ENCODE data around the gene UQCC3. TPM values are rescaled to one million over a fixed set of nuclear protein-coding genes. Genes with fewer than 3 reads are reported as not detected.

The UQCC3 gene, protein sequence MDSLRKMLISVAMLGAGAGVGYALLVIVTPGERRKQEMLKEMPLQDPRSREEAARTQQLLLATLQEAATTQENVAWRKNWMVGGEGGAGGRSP
- 1 to 10 TPM; 2.3 to 7.3 TPM for total RNA-seq

DNA sequence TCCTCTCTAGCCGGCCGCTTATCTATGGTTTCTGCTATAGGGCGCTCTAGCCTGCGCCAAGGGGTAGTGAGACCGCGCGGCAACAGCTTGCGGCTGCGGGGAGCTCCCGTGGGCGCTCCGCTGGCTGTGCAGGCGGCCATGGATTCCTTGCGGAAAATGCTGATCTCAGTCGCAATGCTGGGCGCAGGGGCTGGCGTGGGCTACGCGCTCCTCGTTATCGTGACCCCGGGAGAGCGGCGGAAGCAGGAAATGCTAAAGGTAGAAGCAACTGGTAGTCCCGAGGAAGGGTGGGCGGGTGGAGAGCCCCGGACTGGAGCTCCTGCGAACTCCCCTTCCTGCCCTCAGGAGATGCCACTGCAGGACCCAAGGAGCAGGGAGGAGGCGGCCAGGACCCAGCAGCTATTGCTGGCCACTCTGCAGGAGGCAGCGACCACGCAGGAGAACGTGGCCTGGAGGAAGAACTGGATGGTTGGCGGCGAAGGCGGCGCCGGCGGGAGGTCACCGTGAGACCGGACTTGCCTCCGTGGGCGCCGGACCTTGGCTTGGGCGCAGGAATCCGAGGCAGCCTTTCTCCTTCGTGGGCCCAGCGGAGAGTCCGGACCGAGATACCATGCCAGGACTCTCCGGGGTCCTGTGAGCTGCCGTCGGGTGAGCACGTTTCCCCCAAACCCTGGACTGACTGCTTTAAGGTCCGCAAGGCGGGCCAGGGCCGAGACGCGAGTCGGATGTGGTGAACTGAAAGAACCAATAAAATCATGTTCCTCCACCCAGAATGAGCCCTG is at the start of gene UQCC3, which contains the start of gene LBHD1:
Gene UQCC3, plus strand, starts transcription at position 66 of the 782 bp plus-strand sequence. Its CDS starts 73 bp downstream, at position 139.
Gene LBHD1, minus strand, starts transcription at position 660 of the 782 bp plus-strand sequence. CDS start 2,236 bp downstream, outside the sequence.
- Histone ChIP-seq H3K4me3 (peak within 1 kb of the TSS; percentile 87), H3K27me3 (replicated peaks; ENCODE audit: insufficient read depth) (no peaks in the 10 kb centered on the region), H3K36me3 (peaks cover 22% of the 10 kb centered on the region), H3K4me1 (ENCODE audit: control insufficient read depth in 1 of 2, low read depth in 2 of 2) (peaks cover 26 to 39% of the 10 kb centered on the region in 2 donors), H3K27ac (peak within 1 kb of the TSS; percentile 72 to 81), H3K9me3 (no peaks in the 10 kb centered on the region)
- TF ChIP-seq, protein P1, sequence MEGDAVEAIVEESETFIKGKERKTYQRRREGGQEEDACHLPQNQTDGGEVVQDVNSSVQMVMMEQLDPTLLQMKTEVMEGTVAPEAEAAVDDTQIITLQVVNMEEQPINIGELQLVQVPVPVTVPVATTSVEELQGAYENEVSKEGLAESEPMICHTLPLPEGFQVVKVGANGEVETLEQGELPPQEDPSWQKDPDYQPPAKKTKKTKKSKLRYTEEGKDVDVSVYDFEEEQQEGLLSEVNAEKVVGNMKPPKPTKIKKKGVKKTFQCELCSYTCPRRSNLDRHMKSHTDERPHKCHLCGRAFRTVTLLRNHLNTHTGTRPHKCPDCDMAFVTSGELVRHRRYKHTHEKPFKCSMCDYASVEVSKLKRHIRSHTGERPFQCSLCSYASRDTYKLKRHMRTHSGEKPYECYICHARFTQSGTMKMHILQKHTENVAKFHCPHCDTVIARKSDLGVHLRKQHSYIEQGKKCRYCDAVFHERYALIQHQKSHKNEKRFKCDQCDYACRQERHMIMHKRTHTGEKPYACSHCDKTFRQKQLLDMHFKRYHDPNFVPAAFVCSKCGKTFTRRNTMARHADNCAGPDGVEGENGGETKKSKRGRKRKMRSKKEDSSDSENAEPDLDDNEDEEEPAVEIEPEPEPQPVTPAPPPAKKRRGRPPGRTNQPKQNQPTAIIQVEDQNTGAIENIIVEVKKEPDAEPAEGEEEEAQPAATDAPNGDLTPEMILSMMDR (IDR thresholded peaks at IDR 0.05), result no peak
- DNase-seq (ENCODE audit: low spot score) (no peak), ATAC-seq (ENCODE audit: insufficient number of reproducible peaks, low FRiP score, low read depth) (peak; percentile 46)

DNA sequence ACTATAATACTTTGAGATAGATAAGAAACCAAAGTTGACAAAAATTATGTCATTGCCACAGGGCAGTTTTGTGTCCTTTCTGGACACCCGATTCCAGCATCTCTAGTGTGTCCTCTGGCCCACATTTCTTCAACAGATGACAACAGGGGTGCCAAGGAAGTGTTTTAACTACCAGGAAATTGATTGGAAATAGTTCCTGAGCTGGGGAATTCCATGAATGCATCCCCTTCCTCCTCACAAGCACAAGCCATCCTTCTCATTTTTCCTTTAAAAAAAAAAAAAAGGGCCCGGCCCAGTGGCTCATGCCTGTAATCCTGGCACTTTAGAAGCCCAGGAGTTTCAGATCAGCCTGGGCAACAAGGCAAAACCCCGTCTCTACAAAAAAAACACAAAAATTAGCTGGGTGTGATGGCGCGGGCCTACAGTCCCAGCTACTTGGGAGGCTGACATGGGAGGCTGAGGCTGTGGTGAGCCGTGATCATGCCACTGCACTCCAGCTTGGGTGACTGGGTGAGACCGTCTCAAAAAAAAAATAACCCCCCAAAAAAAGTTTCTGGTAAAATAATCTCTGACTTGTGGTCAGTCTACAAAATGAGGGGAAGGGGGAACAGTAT is 48.9 kb upstream of the UQCC3 start:
- Histone ChIP-seq H3K27ac (peak overlapping the region; percentile 83 to 97), H3K36me3 (peaks cover 19% of the 10 kb centered on the region), H3K9me3 (no peaks in the 10 kb centered on the region), H3K4me1 (ENCODE audit: control insufficient read depth in 1 of 2, low read depth in 2 of 2) (peaks cover 7 to 22% of the 10 kb centered on the region in 2 donors), H3K4me3 (peak overlapping the region; percentile 89), H3K27me3 (replicated peaks; ENCODE audit: insufficient read depth) (no peaks in the 10 kb centered on the region)
- TF ChIP-seq, protein P1 (IDR thresholded peaks at IDR 0.05), result no peak
- no peak for DNase-seq (ENCODE audit: low spot score)
- ATAC-seq (ENCODE audit: insufficient number of reproducible peaks, low FRiP score, low read depth), result no peak

- DNase-seq (ENCODE audit: low spot score) (no peak), ATAC-seq (ENCODE audit: insufficient number of reproducible peaks, low FRiP score, low read depth) (no peak)
- peaks cover 0 to under 1% of the 10 kb centered on the region in 2 donors for H3K4me1 ChIP-seq (ENCODE audit: control insufficient read depth in 1 of 2, low read depth in 2 of 2)
- TF ChIP-seq, protein P1 (IDR thresholded peaks at IDR 0.05), result no peak
- H3K9me3 ChIP-seq, result no peaks in the 10 kb centered on the region
- H3K36me3 ChIP-seq, result peaks cover 66% of the 10 kb centered on the region
- no peaks in the 10 kb centered on the region for H3K27me3 ChIP-seq (replicated peaks; ENCODE audit: insufficient read depth)
- no peak overlapping the region for H3K4me3 ChIP-seq
- H3K27ac ChIP-seq, result no peak overlapping the region
These were observed 43.8 kb upstream of the UQCC3 start for GRCh38 chr11:62627713-62628112.

DNA sequence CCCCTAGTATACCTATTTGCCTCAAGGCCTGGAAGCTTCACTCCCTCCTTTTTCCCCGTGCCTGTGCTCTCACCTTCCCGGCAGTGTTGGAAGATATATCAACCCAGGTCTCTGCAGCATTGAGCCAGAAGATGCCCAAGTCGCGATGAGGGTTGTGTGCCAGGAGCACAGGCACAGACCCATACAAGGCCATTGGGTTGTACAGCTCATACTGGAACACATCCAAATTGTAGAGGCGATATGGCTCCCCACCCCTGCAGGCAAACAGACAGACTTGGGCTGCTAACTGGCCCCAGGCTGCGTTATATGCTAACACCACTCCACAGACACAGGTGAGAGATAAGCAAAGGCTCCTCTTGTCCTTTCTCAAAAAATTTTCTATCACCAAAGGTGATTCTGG is 39.0 kb upstream of the UQCC3 start:
- no peaks in the 10 kb centered on the region for H3K4me1 ChIP-seq (ENCODE audit: control insufficient read depth in 1 of 2, low read depth in 2 of 2)
- peaks cover 84% of the 10 kb centered on the region for H3K36me3 ChIP-seq
- no peak for ATAC-seq (ENCODE audit: insufficient number of reproducible peaks, low FRiP score, low read depth)

More for the DNA sequence above, 39.0 kb upstream of the UQCC3 start:
- no peak for DNase-seq (ENCODE audit: low spot score)
- no peaks in the 10 kb centered on the region for H3K27me3 ChIP-seq (replicated peaks; ENCODE audit: insufficient read depth)
- no peaks in the 10 kb centered on the region for H3K9me3 ChIP-seq
- TF ChIP-seq, protein P1 (IDR thresholded peaks at IDR 0.05), result no peak
- no peak overlapping the region for H3K27ac ChIP-seq
- H3K4me3 ChIP-seq, result no peak overlapping the region
